HG03175 (cell line): ENCODE measurements around the gene CD36.
"Not testable (repeated sequence)": the region's sequence is repeated elsewhere in the genome, so short reads cannot be mapped to it uniquely, and the experiment has no call there.

ENCODE experiments used
- ATAC-seq: cut with Tn5 transposase; IDR thresholded peaks from one replicate; pipeline ENCODE4 v1.9.1; 2021; ENCODE audit warnings: mild to moderate bottlenecking, moderate library complexity; ENCODE audit not compliant: unreplicated experiment

The CD36 gene

DNA sequence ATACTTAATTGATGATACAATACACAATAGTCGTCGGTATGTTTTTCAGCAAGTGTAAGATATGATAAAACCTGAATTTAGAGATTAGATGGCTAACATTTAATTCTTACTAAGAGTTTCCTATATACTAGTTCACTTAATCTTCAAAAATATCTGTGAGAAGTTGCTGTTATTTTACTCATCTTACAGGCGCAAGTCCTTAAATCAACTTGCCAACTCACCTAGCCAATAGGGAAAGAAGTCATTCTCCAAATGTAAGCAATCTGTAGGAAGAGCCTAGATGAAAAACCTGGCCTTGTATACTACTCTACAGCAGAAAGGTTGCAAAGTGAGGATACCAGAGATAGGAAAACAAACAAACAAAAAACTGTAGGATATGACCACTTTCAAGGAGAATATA, 10.6 kb downstream of the CD36 start:
- ATAC-seq: no peak

DNA sequence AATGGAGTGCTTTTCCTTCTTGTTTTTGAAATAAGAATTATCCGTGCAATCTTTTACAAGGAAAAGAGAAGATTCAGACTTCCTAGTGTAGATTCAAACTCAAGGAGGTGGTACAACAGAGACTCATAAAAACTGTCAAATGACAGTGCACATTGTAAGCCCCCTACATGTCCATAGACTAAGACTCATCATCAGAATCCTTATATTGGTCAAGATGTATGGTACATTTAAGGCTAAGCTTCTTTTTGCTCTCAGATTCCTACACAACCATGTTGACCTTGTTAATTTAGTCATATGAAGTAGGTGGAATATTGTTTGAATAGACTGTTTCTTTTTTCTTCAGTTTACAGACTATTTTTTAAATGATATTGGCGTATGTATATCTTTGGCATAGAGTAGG, 11.6 kb downstream of the CD36 start:
- ATAC-seq: no peak

DNA sequence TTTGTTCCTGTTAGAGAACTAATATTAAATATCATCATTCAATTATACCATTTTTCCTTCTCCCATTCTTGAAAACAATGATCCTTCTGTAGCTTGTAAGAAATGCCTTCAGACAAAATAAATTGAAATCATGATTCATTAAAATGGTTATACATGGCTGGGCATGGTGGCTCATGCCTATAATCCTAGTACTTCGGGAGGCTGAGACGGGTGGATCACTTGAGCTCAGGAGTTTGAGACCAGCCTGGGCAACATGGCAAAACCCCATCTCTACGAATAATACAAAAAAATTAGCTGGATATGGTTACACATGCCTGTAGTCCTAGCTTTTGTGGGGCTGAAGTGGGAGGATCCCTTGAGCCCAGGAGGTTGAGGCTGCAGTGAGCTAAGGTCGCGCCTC, 13.0 kb downstream of the CD36 start:
- ATAC-seq: no peak

DNA sequence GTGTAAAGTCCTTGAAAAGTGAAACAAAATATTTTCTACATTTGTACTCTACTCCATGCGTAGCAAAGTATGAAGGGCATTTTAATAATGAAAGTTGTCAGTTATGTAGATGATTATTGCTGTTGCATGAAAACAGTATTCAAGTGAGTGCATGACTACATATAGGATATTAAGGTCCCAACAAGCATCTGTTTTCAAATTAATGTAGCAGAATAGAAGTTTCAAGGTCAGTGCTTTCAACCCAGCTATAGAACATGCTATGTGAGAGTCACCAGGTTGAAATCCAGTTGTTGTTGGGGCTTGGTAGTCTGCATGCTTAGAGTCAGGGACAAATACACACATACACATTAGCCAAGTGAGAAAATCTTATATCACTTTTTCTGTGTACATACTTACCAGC, 14.8 kb downstream of the CD36 start:
- no peak for ATAC-seq

DNA sequence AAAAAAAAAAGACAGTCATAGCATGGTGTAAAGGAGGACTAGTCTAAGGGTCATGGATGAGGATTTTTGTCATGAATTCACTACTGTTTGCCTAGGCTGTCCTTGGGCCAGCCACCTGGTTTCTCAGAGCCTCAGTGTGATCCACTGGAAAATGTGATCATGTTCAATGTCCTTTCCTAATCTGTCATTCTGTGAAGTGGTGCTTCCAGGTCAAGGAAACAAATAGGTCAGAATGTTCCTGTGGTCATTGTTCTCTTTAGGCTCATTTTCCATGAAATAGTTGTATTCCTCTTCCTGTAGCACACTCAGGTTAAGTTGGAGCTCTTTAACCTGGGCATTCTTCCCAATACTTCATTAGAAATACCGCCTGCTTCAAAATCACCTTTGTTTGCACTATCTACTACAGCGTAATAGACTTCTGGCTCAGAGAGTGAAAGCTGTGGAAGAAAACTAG, 16.5 kb downstream of the CD36 start:
- ATAC-seq: no peak

DNA sequence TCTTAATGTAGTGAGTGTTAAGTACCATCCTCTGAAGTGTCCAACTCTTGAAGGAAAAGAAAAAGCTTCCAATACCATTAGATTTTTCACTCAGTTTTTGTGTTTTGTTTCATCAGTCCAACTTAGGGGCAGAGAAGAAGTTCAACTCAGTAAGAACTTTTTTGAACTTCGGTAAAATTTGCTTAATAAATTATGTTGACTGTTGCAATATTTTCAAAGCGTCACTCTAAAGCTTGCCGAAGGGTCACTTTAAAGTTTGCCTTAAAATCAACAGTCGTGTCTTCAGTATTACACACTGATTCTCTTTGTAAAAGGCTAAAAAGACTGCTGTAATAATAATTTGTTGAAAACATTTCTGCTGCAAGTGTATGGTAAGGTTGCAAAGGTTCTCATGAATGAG, 17.6 kb downstream of the CD36 start:
- no peak for ATAC-seq

DNA sequence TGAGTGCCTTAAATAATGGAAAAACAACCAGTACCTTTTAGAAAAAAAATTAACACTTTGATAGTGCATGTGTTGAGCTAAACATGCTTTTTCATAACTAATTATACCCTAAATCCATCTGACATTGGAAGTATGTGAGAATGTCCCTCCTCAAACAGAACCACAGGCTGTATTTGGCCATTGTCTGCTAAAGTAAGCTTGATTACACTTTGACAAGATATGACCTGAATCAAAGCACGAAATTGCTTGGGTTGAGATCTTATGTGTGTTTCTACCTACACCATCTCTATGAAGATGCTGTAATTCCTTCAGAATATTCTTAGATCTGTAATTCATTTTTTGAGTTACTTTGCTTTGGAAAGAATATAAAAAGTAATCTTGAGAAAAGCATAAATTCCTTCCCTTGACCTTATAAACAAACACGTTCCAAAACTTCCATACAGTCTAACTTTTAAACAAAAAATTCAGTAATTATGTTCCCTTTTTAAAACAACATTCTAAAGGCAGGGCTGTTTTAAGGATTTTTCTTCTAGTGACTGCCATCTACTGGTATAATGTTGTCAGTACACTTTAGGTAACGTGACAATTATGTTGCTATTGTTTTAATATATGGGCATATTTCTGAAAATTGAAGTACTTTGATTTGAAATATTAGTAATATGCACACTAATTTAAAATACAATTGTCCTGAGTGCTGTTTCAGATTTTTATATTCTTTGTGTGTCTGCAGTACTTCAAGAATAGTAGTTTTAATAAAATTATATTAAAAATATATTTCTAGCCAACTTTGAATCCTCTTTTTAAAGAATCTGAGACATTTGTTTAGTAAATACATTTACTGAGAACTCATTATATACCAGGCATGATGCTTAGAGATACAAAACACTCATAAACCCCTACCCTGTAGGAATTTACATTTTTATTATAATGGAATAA, 20.9 kb downstream of the CD36 start:
- ATAC-seq: peak; percentile 83

DNA sequence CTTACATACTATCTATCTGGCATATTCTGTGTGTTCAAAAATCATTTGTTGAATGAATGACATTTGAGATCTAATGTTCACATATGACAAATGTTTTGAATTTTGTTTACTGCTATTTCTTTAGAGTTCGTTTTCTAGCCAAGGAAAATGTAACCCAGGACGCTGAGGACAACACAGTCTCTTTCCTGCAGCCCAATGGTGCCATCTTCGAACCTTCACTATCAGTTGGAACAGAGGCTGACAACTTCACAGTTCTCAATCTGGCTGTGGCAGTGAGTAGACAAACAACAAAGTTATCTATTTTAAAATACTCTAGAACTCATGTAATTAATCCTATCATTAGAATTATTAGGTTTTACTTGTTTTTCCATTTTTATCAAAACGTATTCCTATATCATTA, 22.5 kb downstream of the CD36 start:
- ATAC-seq: no peak

DNA sequence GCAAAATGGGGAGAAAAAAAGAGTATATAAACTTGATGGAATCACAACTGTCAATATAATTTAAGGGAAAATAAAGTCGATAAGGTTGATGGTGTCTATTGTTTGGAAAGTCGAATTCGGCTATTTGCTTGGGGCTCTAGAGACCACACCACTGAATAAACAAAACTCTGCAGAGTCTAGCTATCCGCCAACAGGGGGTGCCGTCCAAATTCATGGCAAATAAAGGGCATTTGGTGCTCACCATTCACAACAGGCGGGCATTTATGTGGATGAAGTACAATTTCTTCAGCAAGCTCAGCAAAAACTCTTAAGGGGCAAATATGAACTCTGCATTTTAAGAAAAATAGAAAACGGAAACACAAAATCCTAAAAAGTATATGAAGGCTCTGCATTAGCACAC, 23.3 kb downstream of the CD36 start:
- no peak for ATAC-seq

DNA sequence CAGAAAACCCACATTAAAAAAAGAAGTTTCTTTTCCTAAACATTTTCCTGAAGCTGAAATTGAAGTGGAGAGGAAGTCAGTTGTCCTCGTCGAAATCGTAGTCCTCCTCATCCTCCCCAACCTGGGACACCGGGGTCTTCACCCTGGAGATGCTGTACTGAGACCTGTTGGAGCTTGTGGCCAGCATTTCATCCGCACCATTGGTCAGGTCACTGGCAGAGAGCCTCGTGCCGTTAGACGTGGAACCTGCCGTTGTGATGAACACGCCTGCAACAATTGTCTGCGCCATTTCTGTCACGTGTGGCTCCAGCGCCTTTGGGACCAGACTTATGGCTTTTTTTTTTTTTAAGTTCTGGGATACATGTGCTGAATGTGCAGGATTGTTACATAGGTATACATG, 23.8 kb downstream of the CD36 start:
- no peak for ATAC-seq

DNA sequence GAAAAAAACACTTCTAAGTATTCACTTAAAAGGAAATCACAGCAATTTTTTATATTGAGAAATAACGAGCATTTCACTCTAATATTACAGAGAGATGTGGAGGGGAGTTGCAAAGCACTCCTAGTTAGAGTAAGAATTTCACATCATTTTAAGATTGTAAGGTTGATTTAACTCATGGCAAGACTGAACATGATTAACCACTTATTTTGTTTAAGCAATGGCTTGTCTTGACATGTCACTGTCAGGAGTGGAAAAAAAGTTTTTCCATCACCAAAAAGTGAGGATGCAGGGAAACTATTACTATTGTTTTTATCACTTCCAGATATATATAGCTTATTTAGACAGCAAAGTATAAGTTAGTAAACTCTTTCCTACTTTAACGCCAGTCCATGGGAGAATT, 27.1 kb downstream of the CD36 start:
- no peak for ATAC-seq

DNA sequence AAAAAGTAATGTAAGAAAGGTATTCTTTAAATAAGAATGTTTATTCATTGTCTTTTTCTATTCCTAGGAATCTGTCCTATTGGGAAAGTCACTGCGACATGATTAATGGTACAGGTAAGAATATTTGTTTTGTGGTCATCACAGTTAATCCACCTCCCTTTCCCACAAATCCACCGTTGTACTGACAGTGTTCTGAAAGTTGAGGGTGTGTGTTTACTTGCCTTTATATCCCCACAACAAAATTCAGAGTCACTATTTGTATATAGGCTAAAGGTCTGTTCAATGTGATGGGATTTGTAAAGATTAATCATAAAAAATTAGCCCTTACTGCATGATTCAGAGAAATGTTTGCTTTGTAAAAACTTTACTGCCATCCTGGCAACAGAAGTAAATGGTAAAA, 27.9 kb downstream of the CD36 start:
- no peak for ATAC-seq

DNA sequence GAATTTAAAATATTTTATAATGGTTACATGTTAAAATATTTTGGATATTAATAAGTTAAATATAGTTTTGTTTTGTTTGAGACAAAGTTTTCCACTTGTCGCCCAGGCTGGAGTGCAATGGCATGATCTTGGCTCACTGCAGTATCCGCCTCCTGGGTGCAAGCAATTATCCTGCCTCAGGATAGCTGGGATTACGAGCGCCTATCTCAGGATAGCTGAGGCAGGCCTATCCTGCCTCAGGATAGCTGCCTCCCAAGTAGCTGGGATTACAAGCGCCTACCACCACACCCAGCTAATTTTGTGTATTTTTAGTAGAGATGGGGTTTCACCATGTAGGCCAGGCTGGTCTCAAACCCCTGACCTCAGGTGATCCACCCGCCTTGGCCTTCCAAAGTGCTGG, 30.9 kb downstream of the CD36 start:
- ATAC-seq: not testable (repeated sequence)

DNA sequence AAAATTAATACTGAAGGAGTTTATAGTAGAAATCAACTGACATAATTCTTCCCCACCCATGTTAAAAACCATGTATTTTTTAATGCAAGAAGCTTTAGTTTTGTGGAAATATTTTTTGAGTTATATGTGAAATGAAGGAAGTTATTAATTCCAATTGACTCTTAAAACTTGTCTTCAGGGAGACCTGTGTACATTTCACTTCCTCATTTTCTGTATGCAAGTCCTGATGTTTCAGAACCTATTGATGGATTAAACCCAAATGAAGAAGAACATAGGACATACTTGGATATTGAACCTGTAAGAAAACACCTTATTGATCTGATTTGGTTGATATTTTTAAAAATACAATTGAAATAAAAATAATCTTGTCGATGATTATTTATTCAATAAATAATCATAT, 33.3 kb downstream of the CD36 start:
- ATAC-seq: no peak

DNA sequence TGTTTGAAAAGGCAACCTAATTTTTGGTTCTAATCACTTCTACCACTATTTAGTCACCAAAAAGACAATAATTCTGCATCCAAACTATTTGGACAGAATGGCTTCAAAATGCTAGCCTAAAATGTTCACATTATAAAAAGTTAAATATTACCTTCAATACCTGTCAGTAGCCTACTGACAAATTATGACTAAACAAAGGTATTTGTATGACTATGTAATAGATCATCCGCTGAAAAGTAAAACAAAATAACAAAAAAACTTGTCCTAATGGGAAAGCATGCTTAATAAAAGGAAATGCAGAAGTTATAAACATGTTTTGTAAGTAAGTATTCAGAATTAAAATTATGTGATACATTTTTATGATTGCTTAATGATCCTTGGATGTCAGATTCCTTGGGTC, 36.6 kb downstream of the CD36 start:
- ATAC-seq: no peak

DNA sequence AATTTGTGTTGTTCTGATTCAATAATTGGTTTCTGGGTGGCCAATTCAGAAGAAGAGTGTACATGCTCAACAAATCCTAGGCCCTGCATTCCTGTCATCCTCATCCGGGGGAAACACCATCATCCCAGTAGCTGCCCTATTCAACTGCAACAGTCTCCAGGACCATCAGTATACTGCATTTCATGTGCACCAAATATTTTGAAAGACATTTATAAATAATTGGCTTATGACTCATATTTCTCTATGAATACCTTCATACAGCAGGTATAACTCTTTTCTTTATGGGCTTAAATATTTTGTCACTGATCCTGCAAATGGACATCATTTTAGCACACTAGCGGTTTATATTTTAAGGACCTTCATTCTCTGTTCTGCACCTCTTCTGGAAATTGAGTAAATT, 38.0 kb downstream of the CD36 start:
- no peak for ATAC-seq

DNA sequence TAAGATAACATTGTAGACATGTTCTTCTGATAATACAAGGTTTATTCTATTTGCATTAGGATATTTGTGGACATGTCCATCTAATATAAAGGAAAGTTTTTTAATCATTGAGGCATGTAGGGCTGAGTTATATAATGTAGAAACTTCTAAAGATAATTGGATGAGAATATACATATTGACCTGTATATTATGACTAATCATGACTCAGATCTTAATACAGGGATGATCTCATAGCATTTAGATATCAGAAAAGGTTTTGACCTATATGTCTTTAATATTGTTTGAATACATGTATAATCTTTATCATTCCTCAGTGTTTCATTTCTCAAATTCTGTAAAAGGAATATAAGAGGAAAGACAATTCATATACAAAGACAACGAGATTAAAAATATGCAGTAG, 39.2 kb downstream of the CD36 start:
- ATAC-seq: no peak

DNA sequence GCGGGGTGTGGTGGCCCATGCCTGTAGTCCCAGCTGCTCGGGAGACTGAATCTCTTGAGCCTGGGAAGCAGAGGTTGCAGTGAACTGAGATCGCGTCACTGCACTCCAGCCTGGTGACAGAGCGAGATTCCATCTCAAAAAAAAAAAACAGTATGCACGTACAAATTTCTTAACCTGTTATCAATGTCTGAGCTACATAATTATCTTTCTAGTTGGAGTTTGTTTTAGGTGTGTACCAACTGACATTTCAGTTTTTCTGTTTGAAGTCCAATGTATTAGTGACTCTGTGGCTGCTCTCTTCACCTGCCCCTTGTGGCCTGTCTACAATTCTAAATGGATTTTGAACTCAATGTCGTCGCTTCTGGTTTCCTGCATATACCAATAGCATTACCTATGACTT, 40.3 kb downstream of the CD36 start:
- no peak for ATAC-seq

DNA sequence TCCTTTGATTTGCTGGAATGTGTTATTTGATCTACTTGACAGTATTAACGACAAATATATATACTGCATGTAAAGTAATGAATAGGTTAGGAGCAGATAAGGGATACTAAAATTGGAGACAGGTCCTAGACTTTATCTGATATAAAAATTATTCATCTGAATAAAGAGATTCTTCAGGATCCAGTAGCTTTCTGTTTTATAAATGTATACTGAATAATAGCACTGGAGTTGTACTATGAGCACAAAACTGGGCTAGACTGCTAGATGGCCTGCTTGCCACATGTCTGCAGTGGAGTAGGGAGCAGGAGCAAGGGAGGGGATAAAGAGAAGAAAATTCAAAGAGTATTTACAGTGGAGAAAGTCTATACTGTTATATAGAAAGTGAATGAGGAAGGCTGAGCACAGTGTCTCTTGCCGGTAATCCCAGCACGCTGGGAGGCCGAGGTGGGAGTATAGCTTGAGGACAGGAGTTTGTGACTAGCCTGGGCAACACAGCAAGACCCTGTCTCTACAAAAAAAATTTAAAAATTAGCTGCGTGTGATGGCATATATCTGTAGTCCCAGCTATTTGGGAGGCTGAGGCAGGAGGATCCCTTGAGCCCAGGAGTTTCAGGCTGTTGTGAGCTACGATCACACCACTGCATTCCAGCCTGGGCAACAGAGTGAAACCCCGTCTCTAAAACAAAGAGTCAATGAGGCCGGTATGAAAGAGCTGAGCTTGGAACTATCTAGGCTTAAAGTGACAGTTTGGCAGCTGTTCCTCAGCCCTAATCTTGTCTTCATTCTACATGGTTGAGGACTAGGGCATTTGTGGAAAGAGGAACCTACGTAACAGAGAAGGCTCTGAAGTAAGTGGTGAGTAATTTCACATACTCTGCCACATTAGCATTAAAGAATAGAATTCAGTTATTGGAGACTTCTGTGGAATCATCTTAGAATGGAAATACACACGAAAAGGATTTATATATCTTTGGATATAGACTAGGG, 41.8 kb downstream of the CD36 start:
- no peak for ATAC-seq

DNA sequence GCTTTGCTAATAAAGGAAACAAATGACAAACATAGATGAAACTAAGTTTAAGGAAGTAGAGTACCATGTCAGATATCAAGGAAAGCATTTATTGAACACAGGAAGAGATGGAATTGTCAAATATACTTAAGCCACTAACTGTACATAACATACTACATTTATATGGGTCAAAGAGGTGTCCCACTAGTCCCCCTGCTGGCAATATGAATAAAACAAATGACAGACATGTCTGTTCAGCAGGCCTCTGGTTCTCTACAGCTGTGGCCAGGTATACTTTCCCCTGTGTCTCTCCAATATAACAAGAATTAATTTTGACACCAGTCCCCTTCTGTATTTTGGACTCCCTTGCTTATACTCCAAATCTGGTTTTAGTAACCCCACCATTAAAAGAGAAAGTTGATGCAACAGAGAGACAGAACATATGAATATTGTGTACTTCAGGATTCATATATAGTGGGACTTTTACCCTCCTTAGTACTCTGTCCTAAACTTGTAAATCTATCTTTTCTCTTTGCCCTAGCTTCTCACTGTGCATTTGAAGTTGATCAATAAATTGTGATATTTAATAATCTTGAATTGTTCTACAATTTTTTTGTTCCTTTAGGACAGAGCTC, 42.9 kb downstream of the CD36 start:
- ATAC-seq: no peak

DNA sequence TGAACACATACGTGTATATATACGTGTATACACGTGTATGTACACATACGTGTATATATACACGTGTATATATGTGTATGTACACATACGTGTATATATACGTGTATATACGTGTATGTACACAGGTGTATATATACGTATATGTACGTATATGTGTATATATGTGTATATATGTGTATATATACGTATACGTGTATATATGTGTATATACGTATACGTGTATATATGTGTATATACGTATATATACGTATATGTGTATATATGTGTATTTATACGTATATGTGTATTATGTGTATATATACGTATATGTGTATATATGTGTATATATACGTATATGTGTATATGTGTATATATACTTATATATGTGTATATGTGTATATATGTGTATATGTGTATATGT, 44.3 kb downstream of the CD36 start:
- no peak for ATAC-seq
